ENCODE results near the gene GPR149. TPM values are rescaled to one million over a fixed set of nuclear protein-coding genes. Genes with fewer than 3 reads are reported as not detected.

Gene GPR149
- total and polyA plus RNA-seq, 4 donors, result not detected

- Histone ChIP-seq H3K9me3 (ENCODE audit: control insufficient read depth in 4 of 4, insufficient read depth in 3 of 4, low read length in 3 of 4) (peaks cover 0 to 8% (median 5%) of the 10 kb centered on the region in 4 donors), H3K4me1 (ENCODE audit: control insufficient read depth in 5 of 5, insufficient read depth in 5 of 5, low read length in 5 of 5) (no peaks in the 10 kb centered on the region), H3K9ac (ENCODE audit: insufficient read depth in 1 of 2, low read length in 2 of 2) (no peak overlapping the region), H3K27me3 (ENCODE audit: control insufficient read depth in 3 of 3, insufficient read depth in 3 of 3, low read length in 2 of 3) (no peaks in the 10 kb centered on the region), H3K27ac (ENCODE audit: low read depth in 1 of 2, low read length in 1 of 2) (no peak overlapping the region), H3K36me3 (ENCODE audit: control insufficient read depth in 4 of 4, insufficient read depth in 4 of 4, low read length in 4 of 4) (no peaks in the 10 kb centered on the region), H3K4me3 (no peak overlapping the region)
- WGBS, 2 donors, result 71 to 83% methylated on average over 1 of the region's 1 CpG
- no peak for TF ChIP-seq CTCF (IDR thresholded peaks at IDR 0.05; ENCODE audit: control extremely low read depth, extremely low read depth)
- no peak for ATAC-seq (ENCODE audit: insufficient read depth, low FRiP score)
- no peak for DNase-seq
These were observed 68.9 kb downstream of the GPR149 start for GRCh38 chr3:154361099-154361498.

GRCh38 chr3:154356009-154356408 lies 74.0 kb downstream of the GPR149 start:
- 34 to 38% methylated on average over 1 of the region's 1 CpG for WGBS, 2 donors
- peak; percentile 66 for ATAC-seq (ENCODE audit: insufficient read depth, low FRiP score)

GRCh38 chr3:154349223-154349622 lies 80.8 kb downstream of the GPR149 start:
- TF ChIP-seq CTCF (IDR thresholded peaks at IDR 0.05; ENCODE audit: control extremely low read depth, extremely low read depth), result no peak
- Histone ChIP-seq H3K36me3 (ENCODE audit: control insufficient read depth in 4 of 4, insufficient read depth in 4 of 4, low read length in 4 of 4) (no peaks in the 10 kb centered on the region), H3K9me3 (ENCODE audit: control insufficient read depth in 4 of 4, insufficient read depth in 3 of 4, low read length in 3 of 4) (no peaks in the 10 kb centered on the region), H3K4me1 (ENCODE audit: control insufficient read depth in 5 of 5, insufficient read depth in 5 of 5, low read length in 5 of 5) (no peaks in the 10 kb centered on the region), H3K27ac (ENCODE audit: low read depth in 1 of 2, low read length in 1 of 2) (no peak overlapping the region), H3K27me3 (ENCODE audit: control insufficient read depth in 3 of 3, insufficient read depth in 3 of 3, low read length in 2 of 3) (peaks cover 0 to 3% (median 0%) of the 10 kb centered on the region in 3 donors), H3K9ac (ENCODE audit: insufficient read depth in 1 of 2, low read length in 2 of 2) (no peak overlapping the region), H3K4me3 (no peak overlapping the region)
- DNase-seq, result no peak
- ATAC-seq (ENCODE audit: insufficient read depth, low FRiP score), result no peak
- WGBS, 2 donors, result 58 to 79% methylated on average over 2 of the region's 2 CpGs

More at GRCh38 chr3:154356009-154356408, 74.0 kb downstream of the GPR149 start:
- TF ChIP-seq CTCF (IDR thresholded peaks at IDR 0.05; ENCODE audit: control extremely low read depth, extremely low read depth), result no peak
- no peaks in the 10 kb centered on the region for H3K27me3 ChIP-seq (ENCODE audit: control insufficient read depth in 3 of 3, insufficient read depth in 3 of 3, low read length in 2 of 3)
- H3K27ac ChIP-seq (ENCODE audit: low read depth in 1 of 2, low read length in 1 of 2), result no peak overlapping the region
- no peak overlapping the region for H3K4me3 ChIP-seq
- no peaks in the 10 kb centered on the region for H3K4me1 ChIP-seq (ENCODE audit: control insufficient read depth in 5 of 5, insufficient read depth in 5 of 5, low read length in 5 of 5)
- no peak overlapping the region for H3K9ac ChIP-seq (ENCODE audit: insufficient read depth in 1 of 2, low read length in 2 of 2)
- H3K9me3 ChIP-seq (ENCODE audit: control insufficient read depth in 4 of 4, insufficient read depth in 3 of 4, low read length in 3 of 4), result no peaks in the 10 kb centered on the region
- no peaks in the 10 kb centered on the region for H3K36me3 ChIP-seq (ENCODE audit: control insufficient read depth in 4 of 4, insufficient read depth in 4 of 4, low read length in 4 of 4)
- no peak for DNase-seq

All from lung (tissue), 12 donors.